Right lung (tissue), 10 donors: ENCODE results near the gene IGFBP6. TPM values are rescaled to one million over a fixed set of nuclear protein-coding genes. Genes with fewer than 3 reads are reported as not detected.
A peak's percentile ranks its signal among the peaks of the same experiment; 100 is the strongest.

Experiments used
- DNase-seq, 2 donors: peaks; one replicate each; pipeline ENCODE4 v3.0.0-alpha.2; 2013
- long read RNA-seq, 8 donors: transcript quantifications; one replicate each; lab custom pipeline, GENCODE V29; 2026
- polyA plus RNA-seq, 5 donors: library from polyadenylated mRNA; unstranded; fragments of 120-200 nt; gene quantifications; one replicate each; pipeline versions ENCODE4 v1.2.1 to v1.2.3, GENCODE V29; 2013; ENCODE audit warnings: inconsistent platforms in 1 of 5, low replicate concordance in 1 of 5; ENCODE audit not compliant: insufficient read length in 5 of 5, insufficient read depth in 1 of 5

Gene IGFBP6, protein sequence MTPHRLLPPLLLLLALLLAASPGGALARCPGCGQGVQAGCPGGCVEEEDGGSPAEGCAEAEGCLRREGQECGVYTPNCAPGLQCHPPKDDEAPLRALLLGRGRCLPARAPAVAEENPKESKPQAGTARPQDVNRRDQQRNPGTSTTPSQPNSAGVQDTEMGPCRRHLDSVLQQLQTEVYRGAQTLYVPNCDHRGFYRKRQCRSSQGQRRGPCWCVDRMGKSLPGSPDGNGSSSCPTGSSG
- polyA plus RNA-seq: 10 to 100 TPM in 4 of 5 donors, 1 to 10 TPM in 1; 9.6 to 25.1 (median 19.0) TPM
- long read RNA-seq, donor 1, transcript IGFBP6-201 (4 exons, 1,169 nt): major isoform, 24 of 44 reads
- long read RNA-seq, donor 1, partial matches to known transcripts: 20 of 44 reads
- long read RNA-seq, donor 1, other reads (novel, unspliced or antisense): 0 of 44 reads
- long read RNA-seq, donor 2, transcript IGFBP6-201 (4 exons, 1,169 nt): major isoform, 9 of 9 reads
- long read RNA-seq, donor 2, partial matches to known transcripts: 0 of 9 reads
- long read RNA-seq, donor 2, other reads (novel, unspliced or antisense): 0 of 9 reads
- long read RNA-seq, donor 3, transcript IGFBP6-201 (4 exons, 1,169 nt): major isoform, 12 of 18 reads
- long read RNA-seq, donor 3, partial matches to known transcripts: 5 of 18 reads
- long read RNA-seq, donor 3, other reads (novel, unspliced or antisense): 0 of 18 reads
- long read RNA-seq, donor 4, transcript IGFBP6-201 (4 exons, 1,169 nt): major isoform, 7 of 7 reads
- long read RNA-seq, donor 4, partial matches to known transcripts: 0 of 7 reads
- long read RNA-seq, donor 4, other reads (novel, unspliced or antisense): 0 of 7 reads
- long read RNA-seq, donor 5, transcript IGFBP6-201 (4 exons, 1,169 nt): major isoform, 11 of 23 reads
- long read RNA-seq, donor 5, partial matches to known transcripts: 12 of 23 reads
- long read RNA-seq, donor 5, other reads (novel, unspliced or antisense): 0 of 23 reads
- long read RNA-seq, donor 6, transcript IGFBP6-201 (4 exons, 1,169 nt): major isoform, 23 of 34 reads
- long read RNA-seq, donor 6, partial matches to known transcripts: 10 of 34 reads
- long read RNA-seq, donor 6, other reads (novel, unspliced or antisense): 0 of 34 reads
- long read RNA-seq, donor 7, transcript IGFBP6-201 (4 exons, 1,169 nt): major isoform, 9 of 9 reads
- long read RNA-seq, donor 7, partial matches to known transcripts: 0 of 9 reads
- long read RNA-seq, donor 7, other reads (novel, unspliced or antisense): 0 of 9 reads
- long read RNA-seq, donor 8, partial matches to known transcripts: 0 of 3 reads
- long read RNA-seq, donor 8, other reads (novel, unspliced or antisense): 0 of 3 reads

DNA sequence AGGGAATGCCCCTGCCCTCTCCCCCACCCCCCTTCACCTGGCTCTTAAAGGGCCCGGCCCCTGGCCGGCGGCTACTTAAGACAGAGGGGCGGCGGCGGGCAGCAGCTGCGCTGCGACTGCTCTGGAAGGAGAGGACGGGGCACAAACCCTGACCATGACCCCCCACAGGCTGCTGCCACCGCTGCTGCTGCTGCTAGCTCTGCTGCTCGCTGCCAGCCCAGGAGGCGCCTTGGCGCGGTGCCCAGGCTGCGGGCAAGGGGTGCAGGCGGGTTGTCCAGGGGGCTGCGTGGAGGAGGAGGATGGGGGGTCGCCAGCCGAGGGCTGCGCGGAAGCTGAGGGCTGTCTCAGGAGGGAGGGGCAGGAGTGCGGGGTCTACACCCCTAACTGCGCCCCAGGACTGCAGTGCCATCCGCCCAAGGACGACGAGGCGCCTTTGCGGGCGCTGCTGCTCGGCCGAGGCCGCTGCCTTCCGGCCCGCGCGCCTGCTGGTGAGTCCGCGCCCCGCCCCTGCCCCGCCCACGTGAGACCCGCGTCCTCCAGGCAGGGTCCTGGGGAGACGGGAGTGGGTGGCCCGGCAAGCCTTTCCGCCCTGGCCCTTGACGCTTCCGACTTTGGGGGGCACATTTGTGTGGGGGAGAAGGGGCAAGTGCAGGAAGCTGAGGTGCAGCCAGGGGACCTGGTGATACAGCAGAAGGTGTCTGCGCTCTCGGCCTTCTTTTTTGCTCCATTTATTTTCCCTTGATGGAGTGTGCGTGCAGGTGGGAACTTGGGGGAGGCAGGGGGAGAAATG is at the start of gene IGFBP6:
IGFBP6 (plus strand) TSS at position 104 of the 790 bp plus-strand sequence; CDS start at position 155, 51 bp downstream.
- peak; percentile 47 to 52 for DNase-seq

DNA sequence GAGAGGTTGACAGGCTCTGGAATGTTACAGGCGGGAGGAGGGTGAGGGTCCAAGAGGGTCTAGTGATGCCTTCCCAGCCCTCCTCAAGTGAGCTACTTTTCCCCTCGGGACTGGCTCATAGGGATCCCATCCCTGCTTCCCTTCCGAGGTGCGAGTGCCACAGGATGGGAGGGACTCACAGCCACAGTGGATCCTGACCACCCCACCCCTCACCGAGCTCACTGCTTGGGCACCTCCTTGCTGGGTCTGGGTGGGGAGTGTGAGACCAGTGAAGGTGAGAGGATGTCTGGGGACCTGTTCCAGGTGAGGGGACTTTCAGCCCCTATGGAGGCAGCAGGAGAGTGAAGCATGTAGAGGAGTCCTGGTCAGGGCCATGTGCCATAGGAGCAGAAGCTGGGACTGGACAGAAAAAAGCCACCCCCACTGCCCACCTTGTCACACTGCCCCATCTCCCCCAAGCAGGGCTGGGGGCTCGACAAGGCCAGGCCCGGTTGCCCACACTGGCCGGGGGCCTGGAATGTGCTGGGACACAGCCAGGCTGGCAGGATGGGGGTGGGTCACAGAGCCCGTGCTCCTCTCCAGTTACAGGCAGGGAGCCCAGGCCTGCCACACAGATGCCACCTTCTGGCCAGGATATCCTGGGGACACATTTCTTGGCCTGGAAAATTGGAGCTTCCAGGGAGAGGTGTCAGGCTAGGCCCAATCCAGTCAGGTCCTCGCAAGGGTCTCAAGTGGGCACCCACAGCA is 49.3 kb upstream of the IGFBP6 start:
- no peak for DNase-seq

DNA sequence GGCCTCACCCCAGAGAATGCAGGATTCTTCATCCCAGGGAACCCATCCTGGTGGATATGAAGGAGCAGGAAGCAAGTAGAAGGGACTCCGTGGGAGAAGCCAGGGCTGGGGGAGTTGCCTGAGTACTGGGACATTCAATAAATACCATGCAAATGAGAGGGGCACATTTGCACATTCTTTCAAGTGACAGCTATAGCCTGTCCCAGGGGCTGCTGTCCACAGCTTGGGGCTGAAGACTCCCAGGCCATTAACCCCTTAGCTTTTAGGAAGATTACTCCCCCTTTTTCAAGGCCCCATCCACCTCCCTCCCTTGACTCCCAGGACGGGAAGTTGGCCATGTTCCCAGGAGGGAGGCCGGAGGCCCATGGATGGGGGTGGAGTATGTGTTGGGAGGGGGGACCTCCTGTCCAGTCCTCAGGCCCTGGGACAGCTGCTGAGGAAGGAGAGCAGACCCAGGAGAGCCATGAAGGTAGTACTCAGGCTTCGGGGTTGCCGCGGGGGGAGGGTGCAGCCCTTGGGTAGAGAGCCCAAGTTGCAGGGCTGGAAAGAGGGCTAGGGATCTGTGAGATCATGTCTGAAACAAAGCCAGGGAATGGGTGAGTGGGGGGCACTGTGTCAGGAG is 48.6 kb upstream of the IGFBP6 start:
- peak; percentile 81 to 83 for DNase-seq

DNA sequence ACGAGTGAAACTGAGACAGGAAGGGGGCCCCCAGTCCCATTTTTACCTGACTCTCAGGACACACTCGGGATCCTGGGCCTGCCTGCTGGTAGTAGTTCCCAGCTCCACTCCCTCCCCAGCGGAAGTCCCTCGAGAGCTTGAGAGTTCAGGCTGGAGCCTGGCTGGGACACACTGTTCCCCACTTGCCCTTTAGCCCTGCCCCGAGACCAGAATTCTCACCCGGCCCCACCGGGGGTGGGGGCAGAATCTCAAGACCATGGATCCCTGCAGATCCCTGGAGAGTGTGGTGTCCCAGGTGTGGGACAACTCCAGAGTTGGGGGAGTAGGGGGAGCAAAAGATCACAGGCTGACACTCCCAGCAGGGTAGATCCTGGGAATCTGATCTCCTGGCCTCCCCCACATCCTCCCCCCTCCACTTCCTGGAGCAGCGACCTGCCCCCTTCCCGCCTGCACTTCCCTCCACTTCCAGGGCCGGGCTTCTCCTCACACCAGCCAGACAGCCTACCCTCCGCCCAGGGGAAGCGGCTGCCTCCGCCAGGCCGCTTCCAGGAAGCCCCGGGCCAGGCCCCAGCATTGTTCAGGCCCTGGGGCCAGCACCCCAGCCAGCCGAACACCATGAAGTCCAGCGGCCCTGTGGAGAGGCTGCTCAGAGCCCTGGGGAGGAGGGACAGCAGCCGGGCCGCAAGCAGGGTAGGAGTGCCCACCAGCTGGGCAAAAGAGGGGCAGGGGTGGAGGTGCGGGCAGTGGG is 47.7 kb upstream of the IGFBP6 start, which contains the start of gene TNS2:
TNS2 (plus strand) TSS at position 495 of the 748 bp plus-strand sequence; CDS start at position 616, 121 bp downstream.
- DNase-seq: no peak

DNA sequence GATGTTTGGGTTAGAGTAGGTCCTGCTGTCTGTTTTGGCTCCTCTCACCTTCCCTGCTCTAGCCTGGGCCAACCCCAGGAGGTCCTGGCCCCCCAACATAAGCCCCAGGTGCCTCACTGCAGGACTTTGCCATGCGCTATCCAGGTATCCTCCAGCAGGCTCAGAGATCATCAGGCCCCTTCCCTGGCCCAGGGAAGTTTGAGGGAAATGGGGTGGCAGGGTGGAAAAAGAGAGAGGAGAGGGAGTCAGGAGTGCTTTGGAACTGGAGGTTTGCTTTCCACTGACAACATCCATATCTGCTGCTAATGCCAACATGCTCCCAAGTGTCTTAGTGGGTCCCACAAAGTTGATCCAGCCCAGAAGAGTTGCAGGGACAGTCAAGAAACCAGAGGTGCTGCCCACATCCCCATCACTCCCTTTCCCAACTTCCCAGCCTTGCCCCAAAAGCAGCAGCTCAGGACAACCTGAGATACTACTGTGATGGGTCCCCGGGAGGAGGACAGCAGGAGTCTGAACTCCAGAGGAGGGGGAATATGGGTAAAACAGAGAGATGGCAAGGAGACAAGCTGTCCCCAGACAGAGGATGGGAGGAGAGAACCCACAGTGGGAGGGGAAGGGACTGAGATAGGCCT is 46.9 kb upstream of the IGFBP6 start:
- no peak for DNase-seq

DNA sequence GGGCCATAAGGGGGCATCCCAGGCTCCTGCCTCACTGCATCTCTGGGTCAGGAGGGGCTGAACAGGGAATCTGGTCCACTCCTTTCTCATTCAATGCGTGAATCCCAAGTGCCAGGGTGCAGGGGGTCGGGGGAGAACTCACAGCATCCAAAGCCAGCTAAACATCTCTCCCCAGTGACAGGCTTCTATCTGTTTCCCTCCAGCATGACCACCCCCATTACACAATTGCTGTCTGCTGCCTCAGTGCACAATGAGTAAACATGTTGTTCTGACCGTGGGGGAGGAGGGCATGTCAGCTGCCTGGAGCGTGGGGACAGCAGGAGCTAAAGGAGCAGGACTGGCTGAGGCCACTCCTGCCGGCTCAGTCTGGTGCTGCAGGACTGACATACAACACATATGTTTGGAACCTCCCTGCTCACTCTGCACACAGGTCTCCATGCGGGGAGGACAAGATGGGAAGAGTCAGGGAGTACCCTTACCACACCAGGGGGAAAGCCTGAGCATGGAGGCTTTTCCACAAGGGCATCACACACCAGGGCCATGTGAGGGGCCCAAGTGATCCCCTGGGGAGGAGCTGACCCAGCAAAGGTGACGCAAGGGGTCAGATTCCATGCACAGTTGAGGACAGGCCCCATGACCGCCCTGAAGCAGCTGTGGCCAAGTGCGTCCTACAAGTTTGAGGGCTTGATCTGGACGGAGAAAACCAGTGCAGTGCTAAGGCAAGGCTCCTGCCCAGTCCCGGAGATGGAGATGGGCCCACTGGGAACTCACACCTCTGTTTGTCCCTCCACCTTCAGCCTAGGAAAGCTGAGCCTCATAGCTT is 46.2 kb upstream of the IGFBP6 start:
- no peak for DNase-seq

DNA sequence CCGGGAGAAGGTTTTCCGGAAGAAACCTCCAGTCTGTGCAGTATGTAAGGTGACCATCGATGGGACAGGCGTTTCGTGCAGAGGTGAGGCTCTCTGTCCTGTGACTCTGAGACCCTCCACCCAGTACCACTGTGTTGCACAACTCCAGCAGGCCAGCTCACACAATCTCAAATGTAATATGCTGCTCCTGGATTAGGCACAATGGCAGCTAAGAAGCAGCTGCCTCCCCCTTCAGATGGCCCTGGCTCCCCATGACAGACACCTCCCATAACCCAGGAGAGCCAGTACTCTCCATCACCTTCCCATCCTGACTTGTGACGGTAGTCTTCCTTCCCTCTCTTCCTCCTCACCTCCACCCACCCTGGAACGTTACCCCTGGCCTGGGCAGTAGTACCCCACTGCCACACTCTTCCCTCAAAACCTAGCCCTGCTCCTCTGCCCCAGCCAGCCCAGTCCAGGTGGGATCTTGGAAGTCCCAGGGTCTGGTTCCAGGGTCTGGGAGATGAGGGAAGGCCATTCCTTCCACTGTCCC is 45.5 kb upstream of the IGFBP6 start:
- DNase-seq: no peak

DNA sequence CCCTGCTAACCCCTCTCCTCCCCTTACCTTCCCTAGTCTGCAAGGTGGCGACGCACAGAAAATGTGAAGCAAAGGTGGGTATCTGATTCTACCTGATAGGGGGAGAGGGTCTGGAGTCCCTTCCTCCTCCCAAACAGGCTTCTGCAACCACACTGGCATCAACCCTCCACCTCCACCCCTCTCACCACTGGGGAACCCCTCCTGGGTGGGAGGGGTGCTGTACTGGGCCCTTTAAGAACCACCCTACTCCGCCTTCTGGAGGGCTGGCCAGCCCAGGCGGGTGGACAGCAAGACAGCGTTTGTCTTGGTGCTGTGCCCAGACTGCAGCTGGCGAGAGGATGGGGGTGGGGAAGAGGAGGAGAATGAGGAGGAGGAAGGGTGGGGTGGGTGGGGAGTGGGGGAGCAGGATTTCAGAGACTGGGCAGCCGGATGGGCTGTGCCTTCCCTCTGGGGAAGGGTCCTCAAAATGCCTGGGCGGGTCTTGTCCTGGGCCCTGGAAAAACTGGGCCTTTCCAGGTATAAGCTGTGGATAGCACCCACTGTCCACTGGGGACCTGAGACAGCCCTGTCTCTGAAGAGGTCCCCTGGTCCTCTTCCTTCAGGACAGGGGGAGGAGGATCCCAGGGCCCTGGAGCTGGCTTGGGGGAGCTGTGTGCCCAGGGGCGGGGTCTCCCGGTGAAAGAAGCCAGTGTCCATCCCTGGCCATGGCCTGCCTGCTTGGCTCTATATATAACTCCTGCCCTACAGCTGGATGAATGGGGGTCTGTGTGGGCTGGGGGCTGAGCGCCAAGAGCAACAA is 44.8 kb upstream of the IGFBP6 start:
- DNase-seq: peak; percentile 92 to 94

DNA sequence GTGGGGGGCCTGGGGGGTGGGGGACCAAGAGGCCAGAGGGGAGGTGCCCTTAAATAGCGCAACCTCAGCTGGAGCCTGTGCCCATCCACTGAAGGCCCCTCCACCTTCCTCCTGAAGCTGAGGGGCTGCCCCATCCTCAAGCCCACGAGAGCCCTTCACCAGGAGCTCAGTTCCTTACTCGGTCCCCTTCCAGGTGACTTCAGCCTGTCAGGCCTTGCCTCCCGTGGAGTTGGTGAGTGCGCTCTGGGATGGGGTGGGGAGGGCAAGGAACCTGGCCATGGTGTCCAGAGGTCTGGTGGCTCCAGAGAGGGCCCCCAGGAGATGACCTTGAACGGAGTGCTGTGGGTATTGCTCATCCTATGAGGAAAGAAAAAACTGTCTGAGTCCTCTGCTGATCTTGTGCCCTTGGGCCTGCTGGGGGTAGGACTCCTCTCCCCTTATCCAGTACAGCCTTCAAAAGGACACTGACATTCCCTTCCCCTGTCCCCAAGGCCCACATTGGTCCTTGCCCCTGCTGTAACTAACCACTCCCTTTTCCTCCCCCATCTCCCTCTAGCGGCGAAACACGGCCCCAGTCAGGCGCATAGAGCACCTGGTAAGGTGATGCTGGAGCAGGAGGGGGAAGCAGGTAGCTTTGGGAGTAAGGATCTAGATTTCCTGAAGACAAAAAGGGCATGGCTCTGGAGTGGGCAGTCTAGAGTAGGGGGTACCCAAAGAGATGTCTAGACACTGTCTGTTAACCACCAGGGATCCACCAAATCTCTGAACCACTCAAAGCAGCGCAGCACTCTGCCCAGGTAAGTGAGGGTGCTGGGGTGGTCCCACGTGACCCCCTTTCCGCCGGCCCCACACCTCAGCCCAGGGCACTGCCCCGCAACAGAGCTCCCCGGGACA is 44.0 kb upstream of the IGFBP6 start:
- no peak for DNase-seq

DNA sequence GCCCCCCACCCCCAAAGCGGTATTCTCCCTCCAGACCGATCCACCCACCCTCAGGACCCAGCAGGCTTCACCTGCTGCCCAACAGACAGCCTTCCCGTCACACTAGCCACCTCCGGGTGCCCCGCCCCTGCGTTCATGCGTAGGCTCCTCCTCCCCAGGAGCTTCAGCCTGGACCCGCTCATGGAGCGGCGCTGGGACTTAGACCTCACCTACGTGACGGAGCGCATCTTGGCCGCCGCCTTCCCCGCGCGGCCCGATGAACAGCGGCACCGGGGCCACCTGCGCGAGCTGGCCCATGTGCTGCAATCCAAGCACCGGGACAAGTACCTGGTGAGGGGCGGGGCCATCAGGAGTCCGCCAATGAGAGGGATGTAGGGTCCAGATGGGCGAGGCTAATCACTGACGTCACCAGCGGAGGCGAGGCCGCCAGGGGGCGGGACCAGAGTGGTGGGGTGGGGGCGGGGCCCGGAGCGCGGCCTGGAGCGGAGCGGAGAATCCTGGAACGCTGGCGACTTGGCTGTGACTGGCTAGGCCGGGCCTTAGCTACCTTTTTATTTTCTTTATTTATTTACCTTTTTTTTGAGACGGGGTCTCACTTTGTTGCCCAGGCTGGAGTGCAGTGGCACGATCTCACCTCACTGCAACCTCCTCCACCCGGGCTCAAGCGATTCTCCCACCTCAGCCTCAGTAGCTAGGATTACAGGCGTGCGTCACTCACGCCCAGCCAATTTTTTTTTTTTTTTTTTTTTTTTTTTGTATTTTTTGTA is 43.2 kb upstream of the IGFBP6 start:
- DNase-seq: peak; percentile 92

DNA sequence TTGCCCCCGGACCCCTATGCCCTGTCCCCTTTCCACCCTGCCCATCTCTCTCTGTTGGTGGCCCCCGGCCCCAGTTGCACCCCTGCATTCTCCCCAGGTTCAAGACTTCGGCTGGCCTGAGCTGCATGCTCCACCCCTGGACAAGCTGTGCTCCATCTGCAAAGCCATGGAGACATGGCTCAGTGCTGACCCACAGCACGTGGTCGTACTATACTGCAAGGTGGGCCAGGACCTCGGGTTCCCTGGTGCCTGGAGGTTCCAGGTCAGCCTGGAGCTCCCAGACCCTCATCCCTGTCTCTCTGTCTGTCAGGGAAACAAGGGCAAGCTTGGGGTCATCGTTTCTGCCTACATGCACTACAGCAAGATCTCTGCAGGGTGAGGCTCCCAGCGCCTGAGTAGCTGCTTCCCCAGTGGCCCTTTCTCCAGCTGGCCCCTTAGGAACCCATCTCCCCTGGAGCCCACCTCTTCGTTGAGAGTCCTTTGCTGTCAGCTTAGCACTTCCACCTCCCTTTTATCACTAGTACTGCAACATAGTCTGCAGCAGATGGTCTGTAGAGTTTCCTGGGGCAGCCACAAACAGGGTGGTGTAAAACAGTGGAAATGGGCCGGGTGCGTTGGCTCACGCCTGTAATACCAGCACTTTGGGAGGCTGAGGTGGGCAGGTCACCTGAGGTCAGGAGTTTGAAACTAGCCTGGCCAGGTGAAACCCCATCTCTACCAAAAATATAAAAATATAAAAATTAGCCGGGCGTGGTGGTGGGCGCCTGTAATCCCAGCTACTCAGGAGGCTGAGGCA is 41.8 kb upstream of the IGFBP6 start:
- DNase-seq: no peak

DNA sequence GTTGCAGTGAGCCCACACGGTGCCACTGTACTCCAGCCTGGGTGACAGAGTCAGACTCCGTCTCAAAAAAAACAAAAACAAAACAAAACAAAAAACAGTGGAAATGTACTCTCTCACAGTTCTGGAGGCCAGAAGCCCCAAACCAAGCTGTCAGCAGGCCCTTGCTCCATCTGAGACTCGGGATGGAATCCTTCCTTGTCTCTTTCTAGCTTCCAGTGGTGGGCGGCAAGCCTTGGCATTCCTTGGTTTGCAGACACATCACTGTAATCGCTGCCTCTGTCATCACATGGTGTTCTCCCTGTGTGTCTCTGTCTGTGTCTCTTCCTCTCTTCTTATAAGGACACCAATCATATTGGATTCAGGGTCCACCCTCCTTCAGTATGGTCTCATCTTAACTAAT is 41.2 kb upstream of the IGFBP6 start:
- no peak for DNase-seq

DNA sequence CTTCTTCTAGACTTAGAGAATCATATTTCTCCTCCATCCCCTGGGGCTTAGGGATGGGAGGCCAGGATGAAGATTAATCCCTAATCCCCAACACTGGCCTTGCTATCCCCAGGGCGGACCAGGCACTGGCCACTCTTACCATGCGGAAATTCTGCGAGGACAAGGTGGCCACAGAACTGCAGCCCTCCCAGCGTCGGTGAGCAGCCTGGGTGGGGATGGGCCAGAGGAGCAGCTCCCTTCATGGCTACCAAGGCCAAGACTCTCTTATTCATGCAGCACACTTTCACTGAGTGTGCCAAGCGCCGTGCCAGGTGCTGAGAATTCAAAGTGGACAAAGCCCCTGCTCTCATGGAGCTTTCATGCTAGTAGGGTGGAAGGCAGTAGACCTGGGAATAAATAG is 40.6 kb upstream of the IGFBP6 start:
- no peak for DNase-seq
